OCI-LY3 (cell line): ENCODE data around the gene NECAB2.

Source experiments
- EZH2phosphoT487 ChIP-seq: fragments of 200-600 bp; shearing (Covaris generic); IDR thresholded peaks from 2 replicates; pipeline ENCODE4 v1.6.1; 2018; ENCODE audit warnings: antibody characterized with exemption, mixed run types, low read depth
- TF ChIP-seq, protein P1 (sequence below): fragments of 200-600, 300-600 bp; sonication (generic); IDR thresholded peaks from 2 replicates; pipeline ENCODE4 v1.5.1; 2014; ENCODE audit warnings: antibody characterized with exemption, low read length, low read depth

- TF ChIP-seq, protein P1, sequence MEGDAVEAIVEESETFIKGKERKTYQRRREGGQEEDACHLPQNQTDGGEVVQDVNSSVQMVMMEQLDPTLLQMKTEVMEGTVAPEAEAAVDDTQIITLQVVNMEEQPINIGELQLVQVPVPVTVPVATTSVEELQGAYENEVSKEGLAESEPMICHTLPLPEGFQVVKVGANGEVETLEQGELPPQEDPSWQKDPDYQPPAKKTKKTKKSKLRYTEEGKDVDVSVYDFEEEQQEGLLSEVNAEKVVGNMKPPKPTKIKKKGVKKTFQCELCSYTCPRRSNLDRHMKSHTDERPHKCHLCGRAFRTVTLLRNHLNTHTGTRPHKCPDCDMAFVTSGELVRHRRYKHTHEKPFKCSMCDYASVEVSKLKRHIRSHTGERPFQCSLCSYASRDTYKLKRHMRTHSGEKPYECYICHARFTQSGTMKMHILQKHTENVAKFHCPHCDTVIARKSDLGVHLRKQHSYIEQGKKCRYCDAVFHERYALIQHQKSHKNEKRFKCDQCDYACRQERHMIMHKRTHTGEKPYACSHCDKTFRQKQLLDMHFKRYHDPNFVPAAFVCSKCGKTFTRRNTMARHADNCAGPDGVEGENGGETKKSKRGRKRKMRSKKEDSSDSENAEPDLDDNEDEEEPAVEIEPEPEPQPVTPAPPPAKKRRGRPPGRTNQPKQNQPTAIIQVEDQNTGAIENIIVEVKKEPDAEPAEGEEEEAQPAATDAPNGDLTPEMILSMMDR, result no peak
- TF ChIP-seq EZH2phosphoT487, result no peak
Measured at GRCh38 chr16:84031556-84031955, 63.5 kb downstream of the NECAB2 start.
